Bone marrow (tissue), 2 donors: ENCODE measurements around the gene QSOX1.

ENCODE experiments used
- DNase-seq, 2 donors: peaks; one replicate each; lab custom pipeline; 2025; lab: John Stamatoyannopoulos, UW

Gene QSOX1

DNA sequence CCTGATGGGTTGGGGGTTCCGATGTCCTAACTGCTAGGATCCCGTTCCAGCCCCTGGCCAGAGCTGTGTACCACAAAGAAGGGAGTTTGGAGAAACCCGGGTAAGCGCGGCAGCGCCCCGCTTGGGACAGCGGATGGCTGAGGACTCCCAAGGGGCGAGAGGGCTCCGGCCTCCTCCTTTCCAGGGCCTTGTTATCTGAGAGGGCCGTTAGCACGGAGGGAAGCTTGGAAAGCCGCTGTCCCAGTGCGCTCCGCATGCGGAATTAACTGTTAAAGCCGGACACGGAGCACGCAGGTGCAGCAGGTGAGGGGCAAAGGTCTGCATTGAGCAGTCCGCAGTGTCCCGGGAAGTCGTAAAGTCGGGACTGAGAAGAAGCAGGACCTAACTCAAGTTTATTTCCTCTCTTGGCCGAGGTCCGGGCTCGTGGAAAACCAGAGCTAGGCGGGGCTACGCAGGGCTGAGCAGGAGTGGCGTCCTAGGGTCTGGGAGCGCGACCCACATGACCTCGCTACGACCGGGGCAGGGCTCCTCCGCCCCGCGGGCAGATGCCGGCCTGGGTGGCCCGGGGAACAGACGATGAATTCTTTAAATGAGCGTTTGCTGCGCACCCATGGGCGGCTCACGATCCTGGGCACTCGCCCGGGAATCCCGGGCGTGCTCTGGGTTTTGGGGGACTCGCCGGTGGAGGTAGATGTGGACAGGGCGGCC, 79.9 kb downstream of the QSOX1 start:
- no peak for DNase-seq

- no peak for DNase-seq
Measured at GRCh38 chr1:180235077-180235501, 80.4 kb downstream of the QSOX1 start.

DNA sequence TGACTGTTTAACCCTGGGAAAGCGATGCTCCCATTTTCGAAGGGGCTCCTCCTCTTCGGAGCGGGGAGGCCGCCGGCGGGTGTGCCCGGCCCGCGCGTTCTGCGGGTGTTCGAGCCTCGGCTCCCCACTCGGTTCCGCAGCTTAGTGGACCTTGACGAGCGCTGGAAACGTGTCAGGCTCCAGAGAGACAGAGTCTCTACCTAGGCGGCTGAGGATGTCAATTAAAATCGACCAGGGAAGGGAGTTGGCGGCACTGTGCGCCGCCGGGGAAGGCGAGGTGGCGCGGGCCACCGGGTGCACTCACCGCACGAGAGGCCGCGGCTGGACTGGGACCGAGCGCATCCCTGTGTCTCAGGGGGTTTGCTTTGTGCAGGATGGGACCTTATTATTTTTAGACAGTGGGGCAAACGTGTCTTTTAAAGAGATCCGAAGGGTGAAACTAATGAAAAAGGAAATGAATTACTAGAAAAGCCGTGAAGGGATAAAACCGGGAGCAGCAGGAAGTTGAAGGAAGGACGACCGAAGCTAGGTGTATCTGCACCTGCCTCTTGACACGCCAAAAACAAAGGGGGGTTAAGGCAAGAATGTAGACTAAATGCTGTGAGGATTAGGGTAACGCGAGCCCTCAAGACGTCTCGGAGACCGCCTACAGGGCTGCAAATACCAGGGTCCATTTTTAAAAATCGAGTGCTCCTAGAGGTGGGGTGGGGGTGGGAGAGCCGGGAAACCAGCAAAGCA, 81.0 kb downstream of the QSOX1 start:
- no peak for DNase-seq

DNA sequence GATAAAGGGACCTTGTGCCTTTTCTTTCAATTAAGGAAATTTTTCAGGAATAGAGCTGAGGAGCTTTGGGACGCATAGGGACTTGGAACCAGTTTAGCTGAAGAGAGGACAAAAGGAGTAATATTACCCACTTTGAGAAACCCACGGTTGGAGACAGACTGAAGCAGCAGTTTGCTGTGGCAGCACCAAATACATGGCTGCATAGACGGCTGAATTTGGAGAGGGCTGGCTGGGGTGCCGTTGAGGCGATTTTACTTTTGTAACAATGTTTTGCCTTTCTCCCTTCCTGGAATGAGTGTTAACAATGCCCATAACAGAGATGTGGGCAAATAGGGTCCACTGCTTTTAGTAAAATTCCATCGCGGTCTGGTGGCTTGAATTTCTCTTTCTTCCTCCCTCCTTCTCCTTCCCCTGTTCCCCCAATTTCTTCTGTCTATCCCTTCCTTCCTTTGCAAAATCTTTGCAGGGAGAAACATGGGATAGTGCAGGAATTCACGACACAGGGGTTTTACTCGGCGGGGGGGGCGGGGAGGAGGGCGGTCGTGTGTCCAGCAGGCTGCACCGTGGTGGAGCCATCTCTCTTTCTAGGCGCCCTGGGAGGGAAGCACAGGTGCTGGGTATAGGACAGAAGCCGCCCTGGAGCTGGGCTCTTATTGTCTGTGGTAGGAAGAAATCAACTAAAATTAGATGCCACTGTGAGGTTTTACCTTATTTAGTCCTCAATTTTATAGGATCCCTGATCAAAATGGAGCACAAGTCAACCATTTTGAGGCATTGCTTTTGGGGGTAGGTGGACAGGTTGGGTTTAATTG, 82.2 kb downstream of the QSOX1 start:
- DNase-seq: no peak

DNA sequence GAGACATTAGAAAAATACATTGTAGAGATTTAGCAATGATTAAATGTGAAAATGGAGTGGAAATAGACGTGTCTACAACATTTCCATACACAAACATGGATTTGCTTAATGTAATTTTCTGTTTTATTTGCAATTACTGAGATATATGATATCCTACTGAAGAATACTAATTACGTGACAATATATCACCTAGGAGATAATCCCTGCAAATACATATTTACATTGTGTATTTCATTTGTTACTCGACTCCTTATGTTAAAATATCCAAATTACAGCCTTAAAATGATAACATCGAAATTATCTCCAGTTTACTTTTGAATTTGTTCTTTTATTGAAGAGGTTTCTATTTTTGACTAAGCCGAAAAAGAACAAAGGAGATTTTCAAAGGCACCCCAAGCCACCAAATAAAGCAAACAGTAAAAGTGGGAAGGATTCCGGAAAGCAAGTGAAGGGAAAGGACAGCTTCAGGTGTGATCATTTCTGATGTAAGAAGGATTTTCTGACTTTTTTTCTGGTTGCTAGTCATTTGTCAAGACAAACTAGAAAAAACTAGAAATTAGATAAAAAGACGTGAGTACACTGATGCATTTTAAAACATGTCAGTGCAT, 83.3 kb downstream of the QSOX1 start:
- no peak for DNase-seq

GRCh38 chr1:180238675-180239074, 84.0 kb downstream of the QSOX1 start:
- DNase-seq: no peak

GRCh38 chr1:180239145-180240096, 84.8 kb downstream of the QSOX1 start:
- DNase-seq: no peak

GRCh38 chr1:180241716-180242544, 87.3 kb downstream of the QSOX1 start:
- no peak for DNase-seq

- DNase-seq: no peak
Measured at GRCh38 chr1:180243517-180244221, 89.0 kb downstream of the QSOX1 start.

DNA sequence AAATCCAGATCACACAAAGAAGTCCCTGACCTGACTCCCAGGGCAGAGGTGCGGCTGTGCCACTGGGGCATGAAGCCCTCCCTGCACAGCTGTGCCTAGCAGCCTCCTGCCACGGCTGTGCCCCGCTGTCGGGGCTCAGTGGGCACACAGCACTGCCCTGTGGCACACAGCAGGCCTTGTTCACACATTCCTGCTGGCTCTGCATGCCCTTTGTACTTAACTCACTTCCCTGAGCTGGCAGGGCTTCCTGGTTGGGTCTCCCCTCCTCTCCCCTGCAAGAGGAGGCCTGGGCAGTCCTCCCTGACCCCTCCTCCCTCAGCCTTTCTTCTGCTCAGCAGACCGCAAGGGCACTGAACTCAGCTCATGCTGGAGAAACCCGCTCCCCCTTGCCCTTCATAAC, 90.2 kb downstream of the QSOX1 start:
- no peak for DNase-seq

- no peak for DNase-seq
Measured at GRCh38 chr1:180246579-180246978, 91.9 kb downstream of the QSOX1 start.

DNA sequence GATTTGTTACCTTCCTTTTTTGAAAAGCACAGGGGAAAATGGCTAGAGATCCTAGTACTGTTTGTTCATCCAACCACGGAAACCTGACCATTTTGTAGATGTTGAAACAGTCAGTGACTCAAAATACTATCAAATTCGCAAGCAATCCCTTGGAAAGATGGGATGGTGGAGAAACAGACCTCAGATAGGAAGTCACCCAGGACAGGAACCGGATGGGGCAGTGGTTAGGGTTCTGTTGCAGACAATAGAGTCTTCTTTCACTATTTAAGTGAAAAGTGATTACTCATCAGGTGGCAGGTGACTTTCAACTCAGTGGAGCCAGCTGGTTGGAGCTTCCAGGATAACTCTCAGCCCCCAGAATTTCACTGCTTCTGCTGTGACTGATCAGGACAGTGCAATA, 92.4 kb downstream of the QSOX1 start:
- DNase-seq: no peak

DNA sequence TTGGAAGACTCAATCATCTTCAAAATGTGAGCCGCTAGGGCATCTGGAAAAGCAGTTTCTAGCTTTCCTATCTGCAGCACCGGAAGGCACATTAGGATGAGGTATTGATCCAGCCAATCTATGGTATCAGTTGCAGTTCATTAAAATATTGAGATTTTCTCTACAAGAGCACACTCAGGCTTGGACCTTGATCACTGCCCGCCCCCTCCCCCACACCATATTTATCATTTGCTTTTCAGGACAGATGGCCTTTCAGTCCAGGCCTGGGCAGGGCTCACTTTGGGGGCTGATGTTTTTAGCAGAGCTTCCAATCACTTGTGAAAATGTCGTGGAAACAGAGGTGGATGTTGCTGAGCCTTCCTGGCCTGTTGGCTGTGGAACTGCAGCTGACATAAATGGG, 92.9 kb downstream of the QSOX1 start:
- no peak for DNase-seq

DNA sequence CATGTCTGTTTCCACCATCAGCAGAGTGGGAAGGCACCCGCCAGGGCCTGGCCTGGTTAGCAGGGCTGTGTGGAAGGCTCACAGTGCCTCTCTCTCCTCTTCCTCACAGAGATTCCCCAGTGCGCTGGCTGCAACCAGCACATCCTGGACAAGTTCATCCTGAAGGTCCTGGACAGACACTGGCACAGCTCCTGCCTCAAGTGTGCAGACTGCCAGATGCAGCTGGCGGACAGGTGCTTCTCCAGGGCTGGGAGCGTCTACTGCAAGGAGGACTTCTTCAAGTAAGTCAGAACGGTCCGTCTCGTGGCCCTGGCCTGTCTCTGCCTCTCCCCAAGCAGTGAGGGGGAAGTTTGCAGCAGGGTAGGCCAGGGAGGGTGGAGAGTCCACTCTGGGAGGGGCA, 93.5 kb downstream of the QSOX1 start:
- DNase-seq: no peak

DNA sequence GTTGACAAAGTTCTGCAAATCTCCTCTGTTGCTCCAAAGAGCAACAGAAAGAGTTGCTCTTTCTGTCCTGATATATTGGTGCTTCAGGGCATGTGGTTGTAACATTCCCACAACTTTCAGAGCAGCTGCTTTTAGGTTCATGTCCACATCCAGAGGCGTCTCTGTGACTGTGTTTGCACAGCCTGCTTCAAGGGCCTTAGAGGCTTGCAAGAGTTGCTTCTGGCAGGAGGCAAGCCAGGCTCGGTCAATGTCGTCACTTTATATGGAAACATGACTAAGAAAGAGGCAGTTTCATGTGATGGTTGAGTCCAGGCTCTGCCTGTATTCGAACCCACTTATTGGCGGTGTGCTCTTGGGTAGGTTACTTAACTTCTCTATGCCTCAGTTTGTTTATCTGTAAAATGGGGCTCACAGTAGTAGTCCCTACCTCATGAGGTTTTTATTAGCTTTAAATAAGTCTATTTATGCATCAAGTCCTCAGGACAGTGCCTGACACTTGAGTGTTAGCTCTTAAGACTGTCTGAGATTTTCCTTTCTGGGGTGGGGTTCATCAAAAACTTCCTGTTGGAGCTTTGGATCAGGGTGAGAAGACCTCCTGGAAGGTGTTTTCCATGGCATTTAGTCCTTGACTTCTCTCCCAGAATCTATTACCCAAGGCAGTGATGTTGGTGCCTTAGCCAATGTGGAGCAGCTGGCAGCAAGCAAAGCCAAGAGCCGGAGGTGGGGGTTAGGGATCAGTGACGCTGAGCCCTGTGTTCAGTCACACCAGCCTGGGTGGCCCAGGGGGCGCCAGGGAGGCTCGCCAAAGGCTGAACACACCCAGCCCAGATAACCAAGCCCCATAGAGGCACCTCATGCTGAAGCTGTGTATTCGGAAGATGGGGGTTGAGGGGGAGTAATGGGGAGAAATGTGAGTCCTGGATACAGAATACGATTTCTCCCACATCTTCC, 94.3 kb downstream of the QSOX1 start:
- DNase-seq: no peak

DNA sequence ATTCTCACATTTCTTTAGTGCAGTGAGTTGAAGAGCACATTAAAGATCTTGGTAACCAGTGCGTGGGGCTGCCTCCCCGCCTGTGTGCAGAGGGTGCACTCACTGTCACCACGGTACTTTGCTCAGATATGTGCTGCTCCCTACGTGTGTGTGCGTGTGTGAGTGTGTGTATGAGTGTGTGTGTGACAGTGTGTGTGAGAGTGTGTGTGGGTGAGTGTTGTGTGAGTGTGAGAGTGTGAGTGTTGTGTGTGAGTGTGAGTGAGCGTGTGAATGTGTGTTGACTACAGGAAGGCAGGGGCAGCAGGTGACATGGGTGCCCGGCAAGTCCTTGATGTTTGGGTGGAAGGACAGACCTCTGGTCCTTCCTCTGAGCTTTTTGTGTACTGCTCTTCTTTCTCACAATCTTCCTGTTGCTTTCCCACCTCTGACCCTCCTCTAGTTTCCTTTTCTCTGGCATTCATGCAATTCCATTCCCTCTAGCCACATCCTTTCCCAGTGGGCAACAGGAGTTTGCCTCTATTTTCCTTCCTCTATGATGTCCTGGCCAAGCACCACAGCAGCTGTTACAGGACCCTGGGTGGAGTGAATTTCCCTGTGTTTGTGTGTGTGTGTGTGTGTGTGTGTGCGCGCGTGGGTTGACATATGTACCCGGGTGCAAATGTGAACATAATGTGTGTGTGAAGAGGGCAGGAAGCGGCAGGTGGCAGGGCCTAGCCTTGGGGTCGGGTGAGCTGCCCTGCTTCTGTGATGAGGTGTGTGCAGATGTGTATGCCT, 95.2 kb downstream of the QSOX1 start:
- DNase-seq: no peak

GRCh38 chr1:180250499-180250770, 95.8 kb downstream of the QSOX1 start:
- DNase-seq: no peak

GRCh38 chr1:180250883-180251509, 96.3 kb downstream of the QSOX1 start:
- DNase-seq: no peak
